Measurements from ENCODE around the gene KIF2B. TPM values are rescaled to one million over a fixed set of nuclear protein-coding genes. Genes with fewer than 3 reads are reported as not detected.
A peak's percentile ranks its signal among the peaks of the same experiment; 100 is the strongest.

KIF2B gene
- total and polyA plus RNA-seq, 2 experiments from 2014 or later, result 0.08 TPM; not detected in 1

DNA sequence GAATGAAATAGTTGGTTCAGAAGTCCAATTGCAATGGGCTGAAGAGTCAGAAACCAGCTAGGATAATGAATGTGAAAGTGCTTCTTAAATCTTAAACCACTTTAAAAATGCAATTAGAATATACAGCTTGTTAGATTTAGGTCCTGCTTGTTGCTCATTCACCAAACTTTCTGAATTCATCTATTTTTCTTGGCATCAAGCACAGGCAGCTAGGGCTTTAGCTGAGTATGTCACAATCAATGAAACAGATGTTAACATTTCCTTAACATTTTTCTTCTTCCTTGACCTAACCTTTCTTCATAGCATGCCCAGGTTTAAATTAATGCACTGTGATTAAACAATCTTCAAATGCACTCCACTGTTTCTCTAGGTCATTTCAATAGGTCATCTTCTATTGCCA, 14.4 kb downstream of the KIF2B start (continued):
- TF ChIP-seq, protein P1, sequence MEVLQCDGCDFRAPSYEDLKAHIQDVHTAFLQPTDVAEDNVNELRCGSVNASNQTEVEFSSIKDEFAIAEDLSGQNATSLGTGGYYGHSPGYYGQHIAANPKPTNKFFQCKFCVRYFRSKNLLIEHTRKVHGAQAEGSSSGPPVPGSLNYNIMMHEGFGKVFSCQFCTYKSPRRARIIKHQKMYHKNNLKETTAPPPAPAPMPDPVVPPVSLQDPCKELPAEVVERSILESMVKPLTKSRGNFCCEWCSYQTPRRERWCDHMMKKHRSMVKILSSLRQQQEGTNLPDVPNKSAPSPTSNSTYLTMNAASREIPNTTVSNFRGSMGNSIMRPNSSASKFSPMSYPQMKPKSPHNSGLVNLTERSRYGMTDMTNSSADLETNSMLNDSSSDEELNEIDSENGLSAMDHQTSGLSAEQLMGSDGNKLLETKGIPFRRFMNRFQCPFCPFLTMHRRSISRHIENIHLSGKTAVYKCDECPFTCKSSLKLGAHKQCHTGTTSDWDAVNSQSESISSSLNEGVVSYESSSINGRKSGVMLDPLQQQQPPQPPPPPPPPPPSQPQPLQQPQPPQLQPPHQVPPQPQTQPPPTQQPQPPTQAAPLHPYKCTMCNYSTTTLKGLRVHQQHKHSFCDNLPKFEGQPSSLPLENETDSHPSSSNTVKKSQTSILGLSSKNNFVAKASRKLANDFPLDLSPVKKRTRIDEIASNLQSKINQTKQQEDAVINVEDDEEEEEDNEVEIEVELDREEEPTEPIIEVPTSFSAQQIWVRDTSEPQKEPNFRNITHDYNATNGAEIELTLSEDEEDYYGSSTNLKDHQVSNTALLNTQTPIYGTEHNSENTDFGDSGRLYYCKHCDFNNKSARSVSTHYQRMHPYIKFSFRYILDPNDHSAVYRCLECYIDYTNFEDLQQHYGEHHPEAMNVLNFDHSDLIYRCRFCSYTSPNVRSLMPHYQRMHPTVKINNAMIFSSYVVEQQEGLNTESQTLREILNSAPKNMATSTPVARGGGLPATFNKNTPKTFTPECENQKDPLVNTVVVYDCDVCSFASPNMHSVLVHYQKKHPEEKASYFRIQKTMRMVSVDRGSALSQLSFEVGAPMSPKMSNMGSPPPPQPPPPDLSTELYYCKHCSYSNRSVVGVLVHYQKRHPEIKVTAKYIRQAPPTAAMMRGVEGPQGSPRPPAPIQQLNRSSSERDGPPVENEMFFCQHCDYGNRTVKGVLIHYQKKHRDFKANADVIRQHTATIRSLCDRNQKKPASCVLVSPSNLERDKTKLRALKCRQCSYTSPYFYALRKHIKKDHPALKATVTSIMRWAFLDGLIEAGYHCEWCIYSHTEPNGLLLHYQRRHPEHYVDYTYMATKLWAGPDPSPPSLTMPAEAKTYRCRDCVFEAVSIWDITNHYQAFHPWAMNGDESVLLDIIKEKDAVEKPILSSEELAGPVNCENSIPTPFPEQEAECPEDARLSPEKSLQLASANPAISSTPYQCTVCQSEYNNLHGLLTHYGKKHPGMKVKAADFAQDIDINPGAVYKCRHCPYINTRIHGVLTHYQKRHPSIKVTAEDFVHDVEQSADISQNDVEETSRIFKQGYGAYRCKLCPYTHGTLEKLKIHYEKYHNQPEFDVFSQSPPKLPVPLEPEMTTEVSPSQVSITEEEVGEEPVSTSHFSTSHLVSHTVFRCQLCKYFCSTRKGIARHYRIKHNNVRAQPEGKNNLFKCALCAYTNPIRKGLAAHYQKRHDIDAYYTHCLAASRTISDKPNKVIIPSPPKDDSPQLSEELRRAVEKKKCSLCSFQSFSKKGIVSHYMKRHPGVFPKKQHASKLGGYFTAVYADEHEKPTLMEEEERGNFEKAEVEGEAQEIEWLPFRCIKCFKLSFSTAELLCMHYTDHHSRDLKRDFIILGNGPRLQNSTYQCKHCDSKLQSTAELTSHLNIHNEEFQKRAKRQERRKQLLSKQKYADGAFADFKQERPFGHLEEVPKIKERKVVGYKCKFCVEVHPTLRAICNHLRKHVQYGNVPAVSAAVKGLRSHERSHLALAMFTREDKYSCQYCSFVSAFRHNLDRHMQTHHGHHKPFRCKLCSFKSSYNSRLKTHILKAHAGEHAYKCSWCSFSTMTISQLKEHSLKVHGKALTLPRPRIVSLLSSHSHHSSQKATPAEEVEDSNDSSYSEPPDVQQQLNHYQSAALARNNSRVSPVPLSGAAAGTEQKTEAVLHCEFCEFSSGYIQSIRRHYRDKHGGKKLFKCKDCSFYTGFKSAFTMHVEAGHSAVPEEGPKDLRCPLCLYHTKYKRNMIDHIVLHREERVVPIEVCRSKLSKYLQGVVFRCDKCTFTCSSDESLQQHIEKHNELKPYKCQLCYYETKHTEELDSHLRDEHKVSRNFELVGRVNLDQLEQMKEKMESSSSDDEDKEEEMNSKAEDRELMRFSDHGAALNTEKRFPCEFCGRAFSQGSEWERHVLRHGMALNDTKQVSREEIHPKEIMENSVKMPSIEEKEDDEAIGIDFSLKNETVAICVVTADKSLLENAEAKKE (CRISPR knock-in tag; IDR thresholded peaks at IDR 0.05), result no peak

DNA sequence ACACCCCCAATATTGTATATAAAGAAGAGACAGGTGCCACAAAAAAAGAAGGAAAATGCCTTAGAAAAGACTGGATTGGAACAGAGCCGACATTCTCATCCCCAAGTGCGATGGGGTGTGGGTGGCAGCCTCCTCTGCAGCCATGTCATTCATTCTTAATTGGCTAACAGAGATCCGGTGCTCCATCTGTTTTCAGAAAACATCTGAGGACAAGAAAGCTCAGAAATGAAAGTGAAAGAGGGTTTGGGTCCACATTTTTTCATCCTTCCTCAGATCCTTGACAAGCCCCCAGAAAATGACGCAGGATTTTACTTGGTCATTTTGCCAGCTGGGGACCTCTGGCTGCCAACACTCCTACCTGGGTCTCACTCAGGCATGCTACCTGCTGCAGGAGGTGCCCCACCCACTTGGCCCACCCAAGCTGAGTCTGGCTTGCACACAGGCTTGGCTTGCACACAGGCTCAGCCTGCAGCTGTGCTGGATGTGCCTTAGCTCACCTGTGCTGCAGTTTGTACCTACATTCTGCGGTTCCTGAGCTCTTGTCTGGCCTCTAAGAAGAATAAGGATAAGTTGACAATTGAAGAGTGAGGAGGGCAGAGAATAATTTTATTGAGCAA, 21.9 kb downstream of the KIF2B start:
- DNase-seq (ENCODE audit: low spot score), result no peak
- H3K27ac Mint-ChIP-seq, result no peak overlapping the region
- H3K4me1 Mint-ChIP-seq, result no peaks in the 10 kb centered on the region
- Histone ChIP-seq H3K4me1 (ENCODE audit: insufficient read depth) (no peaks in the 10 kb centered on the region), H3K9me2 (ENCODE audit: insufficient read depth) (no peaks in the 10 kb centered on the region), H3K4me3 (no peak overlapping the region), H3K79me2 (replicated peaks; ENCODE audit: insufficient read depth) (no peaks in the 10 kb centered on the region), H3K4me2 (no peak overlapping the region), H3F3A (replicated peaks; ENCODE audit: low read depth) (no peaks in the 10 kb centered on the region), H3K27me3 (ENCODE audit: insufficient read depth) (no peaks in the 10 kb centered on the region), H3K27ac (ENCODE audit: low read depth) (no peak overlapping the region), H2AFZ (peak overlapping the region; percentile 44; the same call in 1 of the 2 replicates), H4K20me1 (replicated peaks; ENCODE audit: insufficient read depth) (no peaks in the 10 kb centered on the region), H3K36me3 (ENCODE audit: insufficient read depth) (peaks cover 16% of the 10 kb centered on the region)
- H3K36me3 Mint-ChIP-seq (ENCODE audit: low read depth), result peaks cover 39% of the 10 kb centered on the region
- H3K27me3 Mint-ChIP-seq (ENCODE audit: insufficient read depth, low read depth, poor library complexity), result no peaks in the 10 kb centered on the region
- peaks cover 53% of the 10 kb centered on the region for H3K9me3 Mint-ChIP-seq
- no peak for ATAC-seq
- H3K4me3 Mint-ChIP-seq, result no peak overlapping the region
- no peak for TF ChIP-seq EZH2 (IDR thresholded peaks at IDR 0.05; ENCODE audit: low read depth, unreplicated experiment)
- TF ChIP-seq NANOG (IDR thresholded peaks at IDR 0.05; ENCODE audit: borderline replicate concordance), result no peak
- TF ChIP-seq, protein P2, sequence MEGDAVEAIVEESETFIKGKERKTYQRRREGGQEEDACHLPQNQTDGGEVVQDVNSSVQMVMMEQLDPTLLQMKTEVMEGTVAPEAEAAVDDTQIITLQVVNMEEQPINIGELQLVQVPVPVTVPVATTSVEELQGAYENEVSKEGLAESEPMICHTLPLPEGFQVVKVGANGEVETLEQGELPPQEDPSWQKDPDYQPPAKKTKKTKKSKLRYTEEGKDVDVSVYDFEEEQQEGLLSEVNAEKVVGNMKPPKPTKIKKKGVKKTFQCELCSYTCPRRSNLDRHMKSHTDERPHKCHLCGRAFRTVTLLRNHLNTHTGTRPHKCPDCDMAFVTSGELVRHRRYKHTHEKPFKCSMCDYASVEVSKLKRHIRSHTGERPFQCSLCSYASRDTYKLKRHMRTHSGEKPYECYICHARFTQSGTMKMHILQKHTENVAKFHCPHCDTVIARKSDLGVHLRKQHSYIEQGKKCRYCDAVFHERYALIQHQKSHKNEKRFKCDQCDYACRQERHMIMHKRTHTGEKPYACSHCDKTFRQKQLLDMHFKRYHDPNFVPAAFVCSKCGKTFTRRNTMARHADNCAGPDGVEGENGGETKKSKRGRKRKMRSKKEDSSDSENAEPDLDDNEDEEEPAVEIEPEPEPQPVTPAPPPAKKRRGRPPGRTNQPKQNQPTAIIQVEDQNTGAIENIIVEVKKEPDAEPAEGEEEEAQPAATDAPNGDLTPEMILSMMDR (conservative IDR thresholded peaks at IDR 0.05; ENCODE audit: low read depth in 2 of 2), result no peak
- TF ChIP-seq, protein P1 (CRISPR knock-in tag; IDR thresholded peaks at IDR 0.05), result no peak
- TF ChIP-seq CREB1 (CRISPR knock-in tag; IDR thresholded peaks at IDR 0.05; ENCODE audit: low read depth), result no peak
- no peak for TF ChIP-seq EZH2phosphoT487 (IDR thresholded peaks at IDR 0.05; ENCODE audit: unreplicated experiment)
- TF ChIP-seq ZNF114 (CRISPR knock-in tag; IDR thresholded peaks at IDR 0.05), result no peak

Measured in GM23338 (cell line).